Brain microvascular endothelial cell (primary cell): Measurements from ENCODE around the gene ZP2.

ENCODE experiments used
- DNase-seq: peaks from one replicate; pipeline ENCODE4 v3.0.0-alpha.2; 2020
- H3K27ac ChIP-seq: fragments of 250-450 bp; sonication (Bioruptor Pico); 2 replicates; pipeline ENCODE4 v1.5.1; 2020; ENCODE audit warnings: mild to moderate bottlenecking, moderate library complexity
- H3K27me3 ChIP-seq: fragments of 250-450 bp; sonication (Bioruptor Pico); replicated peaks from 2 replicates; pipeline ENCODE4 v1.5.1; 2020; ENCODE audit warnings: mild to moderate bottlenecking
- H3K36me3 ChIP-seq: fragments of 250-450 bp; sonication (Bioruptor Pico); replicated peaks from 2 replicates; pipeline ENCODE4 v1.5.1; 2020; ENCODE audit warnings: mild to moderate bottlenecking
- H3K4me3 ChIP-seq: 2 replicates; pipeline ENCODE4 v1.5.1; 2011; ENCODE audit warnings: low read depth, mild to moderate bottlenecking, control low read depth, low read length, moderate library complexity
- in situ Hi-C: cut with HindIII; loops from 2 replicates; pipeline ENCODE4 v1.10.0; 2017; ENCODE audit warnings: low sequenced_read_pairs, low pct_ligation_motif_present
- TF ChIP-seq, protein P1 (sequence below): IDR thresholded peaks from 2 replicates; pipeline ENCODE4 v1.5.1; 2011; ENCODE audit warnings: low read depth, mild to moderate bottlenecking, moderate library complexity, low read length, control low read depth, inconsistent platforms; ENCODE audit errors: missing control alignments

Gene ZP2

DNA sequence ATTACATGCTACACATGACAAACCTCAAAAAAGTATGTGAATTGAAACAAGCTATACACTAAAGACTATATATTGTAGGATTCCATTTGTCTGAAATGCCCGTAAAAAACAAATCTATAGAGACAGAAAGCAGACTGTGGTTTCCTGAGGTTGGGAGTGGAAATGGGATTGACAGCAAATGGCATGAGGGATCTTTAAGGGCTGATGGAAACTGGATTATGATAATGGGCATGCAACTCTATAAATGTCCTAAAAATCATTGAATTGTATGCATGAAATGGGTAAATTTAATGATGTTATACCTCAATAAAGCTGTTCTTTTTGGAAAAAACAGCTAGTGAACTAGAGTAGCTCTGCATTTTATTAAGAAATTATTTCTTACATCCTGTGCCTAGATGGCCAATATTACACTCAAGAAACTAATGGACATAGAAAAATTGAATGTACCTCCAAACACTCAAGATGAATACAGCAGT, 21.7 kb upstream of the ZP2 start:
- Histone ChIP-seq H3K36me3 (no peaks in the 10 kb centered on the region), H3K27me3 (no peaks in the 10 kb centered on the region), H3K4me3 (no peak overlapping the region), H3K27ac (no peak overlapping the region)
- in situ Hi-C loops, result no loop called here
- no peak for DNase-seq
- TF ChIP-seq, protein P1, sequence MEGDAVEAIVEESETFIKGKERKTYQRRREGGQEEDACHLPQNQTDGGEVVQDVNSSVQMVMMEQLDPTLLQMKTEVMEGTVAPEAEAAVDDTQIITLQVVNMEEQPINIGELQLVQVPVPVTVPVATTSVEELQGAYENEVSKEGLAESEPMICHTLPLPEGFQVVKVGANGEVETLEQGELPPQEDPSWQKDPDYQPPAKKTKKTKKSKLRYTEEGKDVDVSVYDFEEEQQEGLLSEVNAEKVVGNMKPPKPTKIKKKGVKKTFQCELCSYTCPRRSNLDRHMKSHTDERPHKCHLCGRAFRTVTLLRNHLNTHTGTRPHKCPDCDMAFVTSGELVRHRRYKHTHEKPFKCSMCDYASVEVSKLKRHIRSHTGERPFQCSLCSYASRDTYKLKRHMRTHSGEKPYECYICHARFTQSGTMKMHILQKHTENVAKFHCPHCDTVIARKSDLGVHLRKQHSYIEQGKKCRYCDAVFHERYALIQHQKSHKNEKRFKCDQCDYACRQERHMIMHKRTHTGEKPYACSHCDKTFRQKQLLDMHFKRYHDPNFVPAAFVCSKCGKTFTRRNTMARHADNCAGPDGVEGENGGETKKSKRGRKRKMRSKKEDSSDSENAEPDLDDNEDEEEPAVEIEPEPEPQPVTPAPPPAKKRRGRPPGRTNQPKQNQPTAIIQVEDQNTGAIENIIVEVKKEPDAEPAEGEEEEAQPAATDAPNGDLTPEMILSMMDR, result no peak

DNA sequence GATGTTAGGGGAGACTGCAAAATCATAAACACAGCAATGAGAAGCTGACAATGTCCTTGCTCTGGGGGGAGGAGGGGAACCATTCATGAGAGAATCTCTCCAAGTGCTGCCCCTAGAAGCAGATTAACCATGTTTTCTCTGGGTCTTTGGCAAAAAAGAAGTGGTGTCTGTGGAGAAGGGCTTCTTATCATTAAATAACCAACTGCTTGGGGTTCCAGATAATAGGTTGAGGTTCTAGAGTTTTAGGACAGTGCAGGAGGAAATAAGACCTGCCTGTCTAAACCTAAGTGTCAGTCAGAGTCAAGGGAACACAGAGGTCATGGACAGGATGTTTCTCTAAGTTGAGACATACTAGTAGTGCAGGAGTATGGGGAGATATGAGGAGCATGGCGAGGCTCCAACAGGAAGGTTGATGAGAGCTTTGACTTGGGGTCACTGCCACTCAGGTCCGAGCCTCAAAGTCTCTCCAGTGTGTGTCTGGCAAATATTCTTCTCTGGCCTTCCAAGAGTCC, 17.0 kb upstream of the ZP2 start:
- Histone ChIP-seq H3K4me3 (no peak overlapping the region), H3K27me3 (peaks cover 4% of the 10 kb centered on the region), H3K27ac (no peak overlapping the region), H3K36me3 (no peaks in the 10 kb centered on the region)
- in situ Hi-C loops, result no loop called here
- TF ChIP-seq, protein P1, result no peak
- no peak for DNase-seq

DNA sequence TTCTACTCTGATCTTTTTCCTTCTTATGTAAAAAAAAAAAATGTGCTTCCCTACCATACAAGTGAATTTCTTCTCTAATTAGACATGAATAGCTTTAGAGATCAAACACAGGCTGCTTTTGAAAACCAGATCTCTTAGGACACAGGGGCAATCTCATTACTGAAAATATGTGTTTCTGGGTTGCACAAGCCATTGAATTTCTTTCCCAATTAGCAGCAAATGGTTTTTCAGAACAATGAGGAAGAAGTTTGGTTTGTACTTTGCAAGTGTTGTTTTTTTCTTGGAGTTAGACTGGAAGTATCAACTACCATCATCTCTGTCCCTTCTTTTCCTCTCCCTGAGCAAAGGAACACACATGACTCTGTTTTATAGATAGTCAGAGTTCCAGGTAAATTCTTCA, 16.5 kb upstream of the ZP2 start:
- Histone ChIP-seq H3K36me3 (no peaks in the 10 kb centered on the region), H3K27me3 (peaks cover 4% of the 10 kb centered on the region), H3K27ac (no peak overlapping the region), H3K4me3 (no peak overlapping the region)
- DNase-seq, result no peak
- TF ChIP-seq, protein P1, result no peak
- in situ Hi-C loops, result no loop called here

DNA sequence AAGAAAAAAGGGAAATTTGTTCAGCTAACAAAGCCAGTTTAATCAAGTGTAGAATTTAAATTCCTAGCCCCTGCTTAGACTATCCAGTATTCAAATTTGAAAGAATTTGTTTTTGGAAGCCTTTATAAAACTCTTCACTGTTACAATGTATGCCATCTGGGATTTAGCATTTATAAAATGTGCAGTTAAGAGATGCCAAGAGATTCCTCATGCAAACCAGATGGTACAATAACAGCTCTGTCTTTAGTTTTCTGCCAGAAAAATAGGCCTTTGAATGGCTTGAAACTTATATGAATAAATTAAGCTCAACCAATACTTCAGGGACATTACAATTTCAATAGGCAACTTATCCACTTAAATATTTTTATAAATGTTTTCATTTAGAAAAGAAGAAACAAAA, 15.4 kb upstream of the ZP2 start:
- H3K36me3 ChIP-seq, result no peaks in the 10 kb centered on the region
- H3K4me3 ChIP-seq, result no peak overlapping the region
- H3K27ac ChIP-seq, result no peak overlapping the region
- peaks cover 4% of the 10 kb centered on the region for H3K27me3 ChIP-seq
- TF ChIP-seq, protein P1, result no peak
- in situ Hi-C loops, result no loop called here
- no peak for DNase-seq

DNA sequence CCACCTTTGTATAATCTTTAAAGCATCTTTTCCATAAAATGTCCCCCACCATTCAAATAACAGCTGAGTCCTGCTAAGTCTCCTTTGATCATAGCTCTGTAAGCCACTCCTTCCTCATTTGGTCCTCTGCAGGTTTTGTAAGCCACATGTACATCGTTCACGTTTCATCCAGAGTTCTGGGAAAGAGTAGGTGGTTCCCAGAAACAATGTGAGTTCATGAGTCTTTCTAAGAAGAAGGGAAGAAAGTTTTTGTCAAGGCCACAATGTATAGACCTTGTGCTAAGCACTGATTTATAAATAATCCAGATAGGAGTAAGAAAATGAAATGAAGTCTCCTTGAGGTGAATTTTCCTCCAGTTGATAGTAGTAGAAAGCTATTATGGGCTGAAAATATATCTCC, 13.4 kb upstream of the ZP2 start:
- TF ChIP-seq, protein P1, result no peak
- in situ Hi-C loops, result no loop called here
- H3K36me3 ChIP-seq, result no peaks in the 10 kb centered on the region
- H3K27me3 ChIP-seq, result peaks cover 4% of the 10 kb centered on the region
- H3K27ac ChIP-seq, result no peak overlapping the region
- no peak overlapping the region for H3K4me3 ChIP-seq
- no peak for DNase-seq

DNA sequence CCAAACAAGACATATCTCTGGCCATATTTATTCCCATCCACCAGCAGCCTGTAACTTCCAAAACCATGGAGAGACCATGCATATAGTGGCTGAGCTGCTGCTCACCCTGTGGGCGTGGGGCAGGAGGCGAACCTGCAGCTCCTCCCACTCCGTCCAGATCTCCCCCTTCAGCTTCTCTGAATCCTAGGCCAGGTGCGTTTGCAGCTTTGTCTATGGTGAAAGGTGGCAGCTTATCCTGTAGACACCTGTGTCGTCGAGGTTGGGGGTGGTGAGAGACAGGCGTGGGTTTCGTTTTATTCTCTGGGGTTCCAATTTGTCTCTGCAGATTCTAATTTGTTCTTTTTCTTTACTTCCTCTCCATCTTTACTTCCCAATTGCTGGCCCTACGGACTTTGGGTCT, 12.4 kb upstream of the ZP2 start:
- H3K4me3 ChIP-seq, result no peak overlapping the region
- H3K36me3 ChIP-seq, result no peaks in the 10 kb centered on the region
- TF ChIP-seq, protein P1, result no peak
- no peak for DNase-seq
- no peak overlapping the region for H3K27ac ChIP-seq
- peaks cover 4% of the 10 kb centered on the region for H3K27me3 ChIP-seq
- in situ Hi-C loops, result no loop called here
